Measurements from ENCODE around the gene NDUFV3. TPM values are rescaled to one million over a fixed set of nuclear protein-coding genes. Genes with fewer than 3 reads are reported as not detected.

The NDUFV3 gene
- total RNA-seq, 2 donors from 2014 or later, result 42.8 to 65.8 TPM

GRCh38 chr21:42854246-42855010 is 38.7 kb upstream of the NDUFV3 start:
- DNase-seq (ENCODE audit: low spot score) (no peak), ATAC-seq (ENCODE audit: insufficient number of reproducible peaks, low FRiP score, low read depth) (no peak)
- no peaks in the 10 kb centered on the region for H3K4me1 ChIP-seq (ENCODE audit: control insufficient read depth in 1 of 2, low read depth in 2 of 2)
- no peaks in the 10 kb centered on the region for H3K27me3 ChIP-seq (replicated peaks; ENCODE audit: insufficient read depth)
- H3K27ac ChIP-seq, result no peak overlapping the region
- H3K4me3 ChIP-seq, result no peak overlapping the region
- no peak for TF ChIP-seq CTCF (IDR thresholded peaks at IDR 0.05)
- H3K9me3 ChIP-seq, result no peaks in the 10 kb centered on the region
- H3K36me3 ChIP-seq, result peaks cover 65% of the 10 kb centered on the region

DNA sequence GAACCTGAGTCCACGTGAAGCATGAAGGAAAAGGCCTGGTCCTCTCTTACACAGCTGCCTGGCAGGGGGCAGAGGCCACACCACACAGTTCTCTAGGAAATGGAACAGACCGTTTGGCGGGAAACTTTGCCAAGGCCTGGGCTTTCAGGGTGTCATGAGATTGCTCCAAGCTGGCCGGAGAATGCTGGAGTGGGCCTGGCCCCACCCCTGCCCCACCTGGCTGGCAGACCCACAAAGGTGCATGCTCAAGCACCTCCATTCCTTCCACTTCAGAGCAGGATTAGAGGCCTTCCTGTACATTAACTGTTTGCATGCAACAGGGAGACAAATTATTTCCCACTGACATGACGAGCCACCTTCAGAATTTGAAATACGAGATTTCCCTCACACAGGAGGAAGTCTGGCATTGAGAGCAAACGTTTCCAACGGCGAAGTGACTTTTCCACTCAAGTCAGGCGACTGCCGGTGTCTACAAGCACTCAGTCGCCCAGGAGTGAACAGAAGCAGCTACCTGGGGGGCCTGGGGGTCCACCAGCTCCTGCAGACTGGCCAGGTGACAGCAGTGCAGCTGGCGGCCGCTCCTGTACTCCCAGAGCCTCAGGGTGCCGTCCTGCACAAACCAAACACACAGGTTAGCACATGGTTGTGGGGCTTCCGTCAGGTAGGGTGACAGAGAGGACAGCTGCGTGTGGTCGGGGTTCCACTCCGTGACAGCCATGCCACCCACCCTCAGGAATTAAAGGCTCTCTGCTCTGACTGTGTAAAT is 37.8 kb upstream of the NDUFV3 start:
- TF ChIP-seq CTCF (IDR thresholded peaks at IDR 0.05), result no peak
- Histone ChIP-seq H3K4me3 (no peak overlapping the region), H3K27me3 (replicated peaks; ENCODE audit: insufficient read depth) (no peaks in the 10 kb centered on the region), H3K9me3 (no peaks in the 10 kb centered on the region), H3K4me1 (ENCODE audit: control insufficient read depth in 1 of 2, low read depth in 2 of 2) (no peaks in the 10 kb centered on the region), H3K27ac (no peak overlapping the region), H3K36me3 (peaks cover 61% of the 10 kb centered on the region)
- ATAC-seq (ENCODE audit: insufficient number of reproducible peaks, low FRiP score, low read depth) (no peak), DNase-seq (ENCODE audit: low spot score) (no peak)

DNA sequence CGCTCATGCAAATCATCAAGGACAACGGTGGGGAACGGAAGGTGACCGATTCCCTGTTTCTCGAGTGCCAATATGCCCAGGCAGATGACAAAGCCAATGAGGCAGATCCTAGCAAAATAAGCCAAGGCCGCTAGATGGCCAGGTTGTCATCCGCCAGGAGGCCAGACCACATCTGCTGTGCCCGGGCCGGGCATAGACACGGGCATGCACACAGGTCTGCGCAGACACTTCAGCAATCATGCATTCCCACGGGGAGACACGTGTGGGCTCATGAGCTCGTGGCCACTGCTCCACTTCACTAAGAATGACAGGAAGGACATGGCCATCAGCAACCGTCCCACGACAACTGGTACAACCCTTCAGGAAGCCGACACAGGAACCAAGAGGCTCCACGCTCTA is 37.2 kb upstream of the NDUFV3 start:
- H3K4me1 ChIP-seq (ENCODE audit: control insufficient read depth in 1 of 2, low read depth in 2 of 2), result no peaks in the 10 kb centered on the region
- TF ChIP-seq CTCF (IDR thresholded peaks at IDR 0.05), result no peak
- no peak overlapping the region for H3K4me3 ChIP-seq
- H3K27me3 ChIP-seq (replicated peaks; ENCODE audit: insufficient read depth), result no peaks in the 10 kb centered on the region
- no peak for DNase-seq (ENCODE audit: low spot score)
- no peak for ATAC-seq (ENCODE audit: insufficient number of reproducible peaks, low FRiP score, low read depth)
- H3K9me3 ChIP-seq, result no peaks in the 10 kb centered on the region
- H3K27ac ChIP-seq, result no peak overlapping the region
- H3K36me3 ChIP-seq, result peaks cover 62% of the 10 kb centered on the region

- Histone ChIP-seq H3K4me3 (no peak overlapping the region), H3K27ac (no peak overlapping the region)
Observed at GRCh38 chr21:42857216-42857615, 35.9 kb upstream of the NDUFV3 start.

More at GRCh38 chr21:42857216-42857615, 35.9 kb upstream of the NDUFV3 start:
- peaks cover 62% of the 10 kb centered on the region for H3K36me3 ChIP-seq
- ATAC-seq (ENCODE audit: insufficient number of reproducible peaks, low FRiP score, low read depth) (no peak), DNase-seq (ENCODE audit: low spot score) (no peak)
- no peaks in the 10 kb centered on the region for H3K27me3 ChIP-seq (replicated peaks; ENCODE audit: insufficient read depth)
- no peak for TF ChIP-seq CTCF (IDR thresholded peaks at IDR 0.05)
- H3K9me3 ChIP-seq, result no peaks in the 10 kb centered on the region
- H3K4me1 ChIP-seq (ENCODE audit: control insufficient read depth in 1 of 2, low read depth in 2 of 2), result no peaks in the 10 kb centered on the region
